GM20431 (cell line): Measurements from ENCODE around the gene SLC12A4.
"Not testable (repeated sequence)": the region's sequence is repeated elsewhere in the genome, so short reads cannot be mapped to it uniquely, and the experiment has no call there.

Experiments
- in situ Hi-C: fragments of 300-500 bp; cut with MseI, MboI; formaldehyde crosslinking; loops from one replicate; pipeline ENCODE4 v1.15.0; 2020; ENCODE audit warnings: low sequenced_read_pairs; ENCODE audit not compliant: unreplicated experiment

Gene SLC12A4

GRCh38 chr16:67930678-67931211 lies 37.7 kb downstream of the SLC12A4 start:
- in situ Hi-C loops, result no loop called here

GRCh38 chr16:67930191-67930590 lies 38.2 kb downstream of the SLC12A4 start:
- in situ Hi-C loops, result no loop called here

GRCh38 chr16:67928561-67929364 lies 39.7 kb downstream of the SLC12A4 start:
- in situ Hi-C loops, result no loop called here

- in situ Hi-C loops, result no loop called here
Measured at GRCh38 chr16:67928147-67928546, 40.3 kb downstream of the SLC12A4 start.

GRCh38 chr16:67927131-67927941 lies 41.1 kb downstream of the SLC12A4 start:
- in situ Hi-C loops, result no loop called here

- in situ Hi-C loops, result no loop called here
Measured at GRCh38 chr16:67926181-67926750, 42.2 kb downstream of the SLC12A4 start.

- in situ Hi-C loops, result no loop called here
Measured at GRCh38 chr16:67924140-67924906, 44.1 kb downstream of the SLC12A4 start.

GRCh38 chr16:67923414-67924116 lies 44.9 kb downstream of the SLC12A4 start:
- in situ Hi-C loops, result no loop called here

GRCh38 chr16:67922740-67923139 lies 45.7 kb downstream of the SLC12A4 start:
- in situ Hi-C loops, result no loop called here

- in situ Hi-C loops, result no loop called here
Measured at GRCh38 chr16:67922221-67922620, 46.2 kb downstream of the SLC12A4 start.

- in situ Hi-C loops, result no loop called here
Measured at GRCh38 chr16:67919622-67920221, 48.7 kb downstream of the SLC12A4 start.

GRCh38 chr16:67917852-67918236 lies 50.6 kb downstream of the SLC12A4 start:
- in situ Hi-C loops, result no loop called here

GRCh38 chr16:67917140-67917851 lies 51.1 kb downstream of the SLC12A4 start:
- in situ Hi-C loops, result no loop called here

GRCh38 chr16:67915831-67916723 lies 52.4 kb downstream of the SLC12A4 start:
- in situ Hi-C loops, result no loop called here

- in situ Hi-C loops, result not testable (repeated sequence)
Measured at GRCh38 chr16:67915496-67915769, 53.0 kb downstream of the SLC12A4 start.

- in situ Hi-C loops, result no loop called here
Measured at GRCh38 chr16:67914758-67915495, 53.5 kb downstream of the SLC12A4 start.

GRCh38 chr16:67910158-67910557 lies 58.3 kb downstream of the SLC12A4 start:
- in situ Hi-C loops, result no loop called here
